ENCODE measurements around the gene UPF1.
A peak's percentile ranks its signal among the peaks of the same experiment; 100 is the strongest.

The UPF1 gene

DNA sequence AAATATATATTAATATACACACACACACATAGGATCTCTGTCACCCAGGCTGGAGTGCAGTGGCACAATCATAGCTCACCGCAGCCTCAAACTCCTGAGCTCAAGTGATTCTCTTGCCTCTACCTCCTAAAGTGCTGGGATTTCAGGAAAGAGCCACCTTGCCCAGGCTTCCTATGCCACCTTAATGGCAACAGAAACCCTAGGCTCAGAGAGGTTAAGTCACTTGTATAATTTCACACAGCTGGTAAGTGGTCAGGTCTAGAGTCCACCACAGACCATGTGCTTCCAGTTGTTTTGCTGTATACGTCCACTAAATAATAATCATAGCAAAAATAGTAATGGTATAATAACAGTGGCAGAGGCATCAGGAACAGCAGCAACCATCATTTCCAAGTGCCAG lies 1.3 kb upstream of the UPF1 start:
- Histone ChIP-seq H3K9me3 (ENCODE audit: control insufficient read depth, insufficient read depth, low read length) (no peaks in the 10 kb centered on the region), H3K4me1 (ENCODE audit: control insufficient read depth, insufficient read depth, low read length) (peaks cover 11% of the 10 kb centered on the region), H3K4me3 (ENCODE audit: low read depth, low read length) (no peak overlapping the region), H3K36me3 (ENCODE audit: control insufficient read depth, insufficient read depth, low read length) (peaks cover 5% of the 10 kb centered on the region), H3K27me3 (ENCODE audit: control insufficient read depth, insufficient read depth, low read length) (no peaks in the 10 kb centered on the region), H3K9ac (ENCODE audit: low read depth, low read length) (no peak overlapping the region)

GRCh38 chr19:18832306-18833140 lies 764 bp downstream of the UPF1 start:
- Histone ChIP-seq H3K9ac (ENCODE audit: low read depth, low read length) (peak overlapping the region; percentile 87), H3K9me3 (ENCODE audit: control insufficient read depth, insufficient read depth, low read length) (no peaks in the 10 kb centered on the region), H3K4me3 (ENCODE audit: low read depth, low read length) (peak overlapping the region; percentile 94), H3K27me3 (ENCODE audit: control insufficient read depth, insufficient read depth, low read length) (no peaks in the 10 kb centered on the region), H3K36me3 (ENCODE audit: control insufficient read depth, insufficient read depth, low read length) (peaks cover 5% of the 10 kb centered on the region), H3K4me1 (ENCODE audit: control insufficient read depth, insufficient read depth, low read length) (peaks cover 11% of the 10 kb centered on the region)

GRCh38 chr19:18833141-18833476 lies 1.4 kb downstream of the UPF1 start:
- H3K9me3 ChIP-seq (ENCODE audit: control insufficient read depth, insufficient read depth, low read length), result no peaks in the 10 kb centered on the region
- no peaks in the 10 kb centered on the region for H3K27me3 ChIP-seq (ENCODE audit: control insufficient read depth, insufficient read depth, low read length)
- H3K4me3 ChIP-seq (ENCODE audit: low read depth, low read length), result peak overlapping the region; percentile 94
- H3K4me1 ChIP-seq (ENCODE audit: control insufficient read depth, insufficient read depth, low read length), result peaks cover 11% of the 10 kb centered on the region
- peak overlapping the region; percentile 87 for H3K9ac ChIP-seq (ENCODE audit: low read depth, low read length)
- H3K36me3 ChIP-seq (ENCODE audit: control insufficient read depth, insufficient read depth, low read length), result peaks cover 8% of the 10 kb centered on the region

GRCh38 chr19:18833849-18834643 lies 2.3 kb downstream of the UPF1 start:
- Histone ChIP-seq H3K4me1 (ENCODE audit: control insufficient read depth, insufficient read depth, low read length) (peaks cover 11% of the 10 kb centered on the region), H3K27me3 (ENCODE audit: control insufficient read depth, insufficient read depth, low read length) (no peaks in the 10 kb centered on the region), H3K9ac (ENCODE audit: low read depth, low read length) (peak overlapping the region; percentile 14), H3K9me3 (ENCODE audit: control insufficient read depth, insufficient read depth, low read length) (no peaks in the 10 kb centered on the region), H3K4me3 (ENCODE audit: low read depth, low read length) (peak overlapping the region; percentile 94), H3K36me3 (ENCODE audit: control insufficient read depth, insufficient read depth, low read length) (peaks cover 8% of the 10 kb centered on the region)

DNA sequence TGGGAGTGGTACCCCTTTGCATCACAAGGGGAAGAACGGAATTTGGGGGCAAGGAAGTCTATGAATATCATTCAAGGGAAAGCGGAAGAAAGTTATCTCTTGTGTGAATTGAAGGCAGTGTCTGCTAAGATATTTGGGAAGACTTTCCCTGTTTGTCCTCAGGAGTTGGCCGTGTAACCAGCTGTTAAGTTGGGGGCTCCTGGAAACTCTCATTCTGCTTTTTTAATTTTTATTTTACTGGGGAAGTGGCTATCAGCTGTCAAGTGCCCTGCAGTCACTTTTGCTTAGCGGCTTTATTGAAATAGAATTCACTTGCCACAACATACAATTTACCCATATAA lies 2.9 kb downstream of the UPF1 start:
- H3K36me3 ChIP-seq (ENCODE audit: control insufficient read depth, insufficient read depth, low read length), result peaks cover 8% of the 10 kb centered on the region
- H3K4me1 ChIP-seq (ENCODE audit: control insufficient read depth, insufficient read depth, low read length), result peaks cover 11% of the 10 kb centered on the region
- H3K27me3 ChIP-seq (ENCODE audit: control insufficient read depth, insufficient read depth, low read length), result no peaks in the 10 kb centered on the region
- H3K9me3 ChIP-seq (ENCODE audit: control insufficient read depth, insufficient read depth, low read length), result no peaks in the 10 kb centered on the region
- H3K4me3 ChIP-seq (ENCODE audit: low read depth, low read length), result peak overlapping the region; percentile 94
- no peak overlapping the region for H3K9ac ChIP-seq (ENCODE audit: low read depth, low read length)

- Histone ChIP-seq H3K36me3 (ENCODE audit: control insufficient read depth, insufficient read depth, low read length) (peaks cover 3% of the 10 kb centered on the region), H3K4me1 (ENCODE audit: control insufficient read depth, insufficient read depth, low read length) (peaks cover 3% of the 10 kb centered on the region), H3K27me3 (ENCODE audit: control insufficient read depth, insufficient read depth, low read length) (no peaks in the 10 kb centered on the region), H3K4me3 (ENCODE audit: low read depth, low read length) (no peak overlapping the region), H3K9ac (ENCODE audit: low read depth, low read length) (peak overlapping the region; percentile 43), H3K9me3 (ENCODE audit: control insufficient read depth, insufficient read depth, low read length) (no peaks in the 10 kb centered on the region)
These were observed 7.9 kb downstream of the UPF1 start for GRCh38 chr19:18839465-18840287.

GRCh38 chr19:18840288-18841267 lies 8.8 kb downstream of the UPF1 start:
- Histone ChIP-seq H3K4me3 (ENCODE audit: low read depth, low read length) (no peak overlapping the region), H3K9ac (ENCODE audit: low read depth, low read length) (no peak overlapping the region), H3K4me1 (ENCODE audit: control insufficient read depth, insufficient read depth, low read length) (peaks cover 3% of the 10 kb centered on the region), H3K36me3 (ENCODE audit: control insufficient read depth, insufficient read depth, low read length) (peaks cover 3% of the 10 kb centered on the region), H3K27me3 (ENCODE audit: control insufficient read depth, insufficient read depth, low read length) (no peaks in the 10 kb centered on the region), H3K9me3 (ENCODE audit: control insufficient read depth, insufficient read depth, low read length) (no peaks in the 10 kb centered on the region)

GRCh38 chr19:18841400-18841799 lies 9.6 kb downstream of the UPF1 start:
- Histone ChIP-seq H3K9me3 (ENCODE audit: control insufficient read depth, insufficient read depth, low read length) (no peaks in the 10 kb centered on the region), H3K4me1 (ENCODE audit: control insufficient read depth, insufficient read depth, low read length) (peaks cover 3% of the 10 kb centered on the region), H3K36me3 (ENCODE audit: control insufficient read depth, insufficient read depth, low read length) (peaks cover 3% of the 10 kb centered on the region), H3K27me3 (ENCODE audit: control insufficient read depth, insufficient read depth, low read length) (no peaks in the 10 kb centered on the region), H3K9ac (ENCODE audit: low read depth, low read length) (peak overlapping the region; percentile 9), H3K4me3 (ENCODE audit: low read depth, low read length) (no peak overlapping the region)

- Histone ChIP-seq H3K27me3 (ENCODE audit: control insufficient read depth, insufficient read depth, low read length) (no peaks in the 10 kb centered on the region), H3K36me3 (ENCODE audit: control insufficient read depth, insufficient read depth, low read length) (peaks cover 3% of the 10 kb centered on the region), H3K9ac (ENCODE audit: low read depth, low read length) (no peak overlapping the region), H3K4me3 (ENCODE audit: low read depth, low read length) (no peak overlapping the region), H3K4me1 (ENCODE audit: control insufficient read depth, insufficient read depth, low read length) (peaks cover 3% of the 10 kb centered on the region), H3K9me3 (ENCODE audit: control insufficient read depth, insufficient read depth, low read length) (no peaks in the 10 kb centered on the region)
These were observed 10.4 kb downstream of the UPF1 start for GRCh38 chr19:18842166-18842565.

GRCh38 chr19:18843960-18844359 lies 12.2 kb downstream of the UPF1 start:
- Histone ChIP-seq H3K9me3 (ENCODE audit: control insufficient read depth, insufficient read depth, low read length) (no peaks in the 10 kb centered on the region), H3K9ac (ENCODE audit: low read depth, low read length) (peak overlapping the region; percentile 2), H3K27me3 (ENCODE audit: control insufficient read depth, insufficient read depth, low read length) (no peaks in the 10 kb centered on the region), H3K4me1 (ENCODE audit: control insufficient read depth, insufficient read depth, low read length) (peaks cover 3% of the 10 kb centered on the region), H3K4me3 (ENCODE audit: low read depth, low read length) (no peak overlapping the region), H3K36me3 (ENCODE audit: control insufficient read depth, insufficient read depth, low read length) (peaks cover 10% of the 10 kb centered on the region)
